Trophoblast cell (in vitro differentiated cells and primary cell): ENCODE data around the gene AHNAK2.
A peak's percentile ranks its signal among the peaks of the same experiment; 100 is the strongest.

Experiments used
- DNase-seq, 2 donors: peaks; one replicate each; pipeline ENCODE4 v3.0.0-alpha.2; 2016
- H2AFZ ChIP-seq: 2 replicates; pipeline ENCODE4 v1.6.1; 2013; ENCODE audit warnings: low read length, moderate library complexity, mild to moderate bottlenecking; ENCODE audit not compliant: insufficient read depth, poor library complexity
- H2AK5ac ChIP-seq: 2 replicates; pipeline ENCODE4 v1.6.1; 2013; ENCODE audit warnings: mild to moderate bottlenecking, low read length
- H2BK120ac ChIP-seq: 2 replicates; pipeline ENCODE4 v1.6.1; 2013; ENCODE audit warnings: low read length, mild to moderate bottlenecking, moderate library complexity; ENCODE audit not compliant: insufficient read depth, poor library complexity
- H2BK12ac ChIP-seq: 2 replicates; pipeline ENCODE4 v1.6.1; 2013; ENCODE audit warnings: mild to moderate bottlenecking, low read length, moderate library complexity
- H2BK5ac ChIP-seq: 2 replicates; pipeline ENCODE4 v1.6.1; 2013; ENCODE audit warnings: low read length, low read depth, moderate library complexity, mild to moderate bottlenecking; ENCODE audit not compliant: poor library complexity
- H3K14ac ChIP-seq: 2 replicates; pipeline ENCODE4 v1.6.1; 2013; ENCODE audit warnings: mild to moderate bottlenecking, low read length
- H3K18ac ChIP-seq: 2 replicates; pipeline ENCODE4 v1.6.1; 2013; ENCODE audit warnings: mild to moderate bottlenecking, low read length
- H3K23ac ChIP-seq: 2 replicates; pipeline ENCODE4 v1.6.1; 2013; ENCODE audit warnings: low read length
- H3K27ac ChIP-seq: 2 replicates; pipeline ENCODE4 v1.5.1; 2013; ENCODE audit warnings: low read depth, mild to moderate bottlenecking, inconsistent platforms, low read length, moderate library complexity
- H3K27me3 ChIP-seq: 2 replicates; pipeline ENCODE4 v1.6.1; 2013; ENCODE audit warnings: inconsistent platforms, mild to moderate bottlenecking, low read length, moderate library complexity; ENCODE audit not compliant: insufficient read depth
- H3K36me3 ChIP-seq, 2 experiments: 1 replicate in 1 of 2; 2 replicates in 1 of 2; pipeline ENCODE4 v1.6.1; 2013; ENCODE audit warnings: low read length in 2 of 2, mild to moderate bottlenecking in 2 of 2, moderate library complexity in 1 of 2; ENCODE audit not compliant: insufficient read depth in 2 of 2, control insufficient read depth in 1 of 2
- H3K4ac ChIP-seq: 2 replicates; pipeline ENCODE4 v1.6.1; 2013; ENCODE audit warnings: low read depth, mild to moderate bottlenecking, low read length, moderate library complexity
- H3K4me1 ChIP-seq, 2 experiments: 1 replicate in 1 of 2; 2 replicates in 1 of 2; pipeline ENCODE4 v1.6.1; 2013; ENCODE audit warnings: low read length in 2 of 2, mild to moderate bottlenecking in 2 of 2, moderate library complexity in 1 of 2; ENCODE audit not compliant: insufficient read depth in 2 of 2, control insufficient read depth in 1 of 2
- H3K4me2 ChIP-seq: 2 replicates; pipeline ENCODE4 v1.6.1; 2013; ENCODE audit warnings: inconsistent platforms, mild to moderate bottlenecking, low read length, moderate library complexity
- H3K4me3 ChIP-seq: 2 replicates; pipeline ENCODE4 v1.5.1; 2013; ENCODE audit warnings: mild to moderate bottlenecking, low read depth, low read length, inconsistent platforms
- H3K79me1 ChIP-seq: one replicate; pipeline ENCODE4 v1.6.1; 2013; ENCODE audit warnings: low read length
- H3K79me2 ChIP-seq: 2 replicates; pipeline ENCODE4 v1.6.1; 2013; ENCODE audit warnings: low read length, mild to moderate bottlenecking; ENCODE audit not compliant: control insufficient read depth, insufficient read depth, poor library complexity
- H3K9ac ChIP-seq: 2 replicates; pipeline ENCODE4 v1.6.1; 2013; ENCODE audit warnings: mild to moderate bottlenecking, low read length
- H3K9me3 ChIP-seq: 2 replicates; pipeline ENCODE4 v1.6.1; 2013; ENCODE audit warnings: low read depth, mild to moderate bottlenecking, control low read depth, inconsistent platforms, low read length; ENCODE audit not compliant: insufficient read depth
- H4K12ac ChIP-seq: 2 replicates; pipeline ENCODE4 v1.6.1; 2013; ENCODE audit warnings: low read depth, mild to moderate bottlenecking, low read length, moderate library complexity
- H4K8ac ChIP-seq: 2 replicates; pipeline ENCODE4 v1.6.1; 2013; ENCODE audit warnings: low read depth, mild to moderate bottlenecking, low read length, moderate library complexity
- H4K91ac ChIP-seq: one replicate; pipeline ENCODE4 v1.6.1; 2013; ENCODE audit warnings: low read depth, mild to moderate bottlenecking, low read length, moderate library complexity
- WGBS: extraction: QIAGEN DNeasy Blood & Tissue Kit; methylation state at CpG from one replicate; pipeline ENCODE4 v1.1.7; 2013; ENCODE audit warnings: missing lambda C conversion rate; ENCODE audit not compliant: insufficient read length, insufficient coverage; ENCODE audit errors: extremely low coverage; 5-methylcytosine and 5-hydroxymethylcytosine counted together

AHNAK2 gene

GRCh38 chr14:104980611-104981531 is 2.7 kb upstream of the AHNAK2 start:
- H2BK5ac ChIP-seq, result no peak overlapping the region
- H3K27ac ChIP-seq, result no peak overlapping the region
- H3K14ac ChIP-seq, result no peak overlapping the region
- H3K9me3 ChIP-seq, result peaks cover 9% of the 10 kb centered on the region
- no peak overlapping the region for H4K91ac ChIP-seq
- H3K36me3 ChIP-seq, result no peaks in the 10 kb centered on the region
- H3K4me1 ChIP-seq, result peaks cover 2 to 15% of the 10 kb centered on the region in 2 experiments
- H3K27me3 ChIP-seq, result peaks cover 10% of the 10 kb centered on the region
- H2BK12ac ChIP-seq, result no peak overlapping the region
- no peak overlapping the region for H2AK5ac ChIP-seq
- H4K8ac ChIP-seq, result no peak overlapping the region
- H3K9ac ChIP-seq, result no peak overlapping the region
- WGBS, result no CpG with 5 or more reads among the region's 22 CpGs
- H3K79me2 ChIP-seq, result peaks cover 2% of the 10 kb centered on the region
- H3K4ac ChIP-seq, result no peak overlapping the region
- H3K79me1 ChIP-seq, result no peaks in the 10 kb centered on the region
- no peak overlapping the region for H2AFZ ChIP-seq
- H3K18ac ChIP-seq, result no peak overlapping the region
- no peak overlapping the region for H2BK120ac ChIP-seq
- no peak overlapping the region for H3K4me3 ChIP-seq
- no peak overlapping the region for H4K12ac ChIP-seq
- no peak overlapping the region for H3K23ac ChIP-seq
- no peak overlapping the region for H3K4me2 ChIP-seq
- no peak for DNase-seq

DNA sequence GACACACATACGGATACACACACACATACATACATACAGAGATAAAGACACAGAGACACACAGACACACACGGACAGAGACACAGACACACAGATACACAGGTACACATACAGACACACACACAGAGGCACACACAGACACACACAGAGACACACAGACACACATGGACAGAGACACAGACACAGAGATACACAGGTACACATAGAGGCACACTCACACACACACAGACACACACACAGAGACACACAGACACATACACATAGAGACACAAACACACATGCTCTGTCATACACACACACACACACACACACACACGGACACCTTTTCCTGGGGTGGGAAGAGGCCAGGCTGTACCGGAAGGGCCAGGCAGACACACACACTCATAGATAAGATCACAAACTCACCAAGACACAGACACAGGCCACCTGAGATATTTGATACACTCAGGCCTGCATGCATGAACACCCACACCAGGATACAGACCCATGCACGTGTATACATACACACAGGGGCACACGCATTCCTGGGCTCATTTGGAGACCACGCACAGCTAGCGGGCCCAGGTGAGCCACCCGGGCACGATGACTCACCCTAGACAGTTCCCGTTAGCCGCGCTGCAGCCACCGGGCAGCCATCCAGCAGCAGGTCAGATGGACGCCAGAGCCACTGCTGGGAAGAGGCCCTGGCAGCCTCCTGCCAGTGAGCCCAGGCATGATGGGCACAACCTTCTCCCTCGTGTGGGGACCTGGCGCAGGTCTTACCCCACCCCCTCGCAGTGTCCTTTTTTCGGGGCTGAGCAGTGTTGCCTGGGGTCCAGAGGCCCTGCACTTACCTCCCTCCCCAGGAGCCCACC is 1.8 kb upstream of the AHNAK2 start:
- WGBS, result no CpG with 5 or more reads among the region's 19 CpGs

DNA sequence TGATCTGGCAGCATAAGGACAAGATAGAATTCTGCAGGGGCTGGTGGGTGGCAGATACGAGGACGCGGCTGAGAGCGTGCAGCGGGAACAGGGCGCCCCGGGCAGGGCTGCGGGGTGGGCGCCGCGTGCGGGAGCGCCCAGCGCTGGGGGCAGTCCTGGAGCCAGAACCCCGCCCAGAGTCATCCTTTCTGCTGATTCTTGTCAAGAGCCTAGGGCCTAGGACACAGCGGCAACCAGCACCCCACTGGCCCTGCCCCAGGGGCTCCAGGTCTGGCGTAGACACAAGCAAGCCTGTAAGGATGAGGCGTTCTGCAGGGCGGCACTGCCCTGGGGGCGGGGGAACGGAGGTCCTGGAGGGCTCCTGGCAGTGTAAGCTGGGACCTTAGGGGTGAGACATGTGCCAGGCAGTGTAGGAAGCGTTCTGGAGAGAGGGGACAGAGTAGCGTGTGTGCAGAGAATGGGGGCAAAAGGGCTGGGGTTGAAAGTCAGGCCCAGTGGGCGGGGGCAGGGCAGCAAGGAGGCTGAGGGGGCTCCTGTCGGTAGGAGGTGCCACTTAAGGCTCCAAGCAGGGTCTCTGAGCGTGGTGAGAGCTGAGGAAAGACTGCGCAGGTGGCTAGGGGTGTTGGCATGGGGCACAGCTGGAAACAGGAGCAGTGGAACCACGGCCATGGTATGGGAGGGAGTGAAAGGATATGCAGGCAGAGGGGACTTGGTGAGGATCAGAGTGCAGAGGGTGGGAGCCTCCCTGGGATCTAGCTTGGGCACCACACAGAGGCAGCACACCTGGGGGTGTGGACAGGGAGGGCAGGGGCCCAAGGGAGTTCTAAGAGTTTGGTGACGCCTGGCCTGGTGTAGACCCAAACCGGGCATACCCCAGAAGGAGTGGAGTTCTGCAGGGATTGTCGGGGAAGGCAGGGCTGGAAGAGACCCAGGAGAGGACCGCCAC is 845 bp upstream of the AHNAK2 start:
- H4K12ac ChIP-seq, result no peak overlapping the region
- peaks cover 9% of the 10 kb centered on the region for H3K9me3 ChIP-seq
- no peaks in the 10 kb centered on the region for H3K79me2 ChIP-seq
- peaks cover 10% of the 10 kb centered on the region for H3K27me3 ChIP-seq
- no peak overlapping the region for H3K14ac ChIP-seq
- H2BK120ac ChIP-seq, result no peak overlapping the region
- H3K79me1 ChIP-seq, result no peaks in the 10 kb centered on the region
- H3K4ac ChIP-seq, result no peak overlapping the region
- peak overlapping the region; percentile 14 for H3K4me3 ChIP-seq
- H4K8ac ChIP-seq, result no peak overlapping the region
- no peak overlapping the region for H3K18ac ChIP-seq
- no peak overlapping the region for H3K9ac ChIP-seq
- H2BK12ac ChIP-seq, result no peak overlapping the region
- no peak overlapping the region for H2AFZ ChIP-seq
- peak overlapping the region; percentile 53 for H3K4me2 ChIP-seq
- H3K27ac ChIP-seq, result no peak overlapping the region
- no peaks in the 10 kb centered on the region for H3K36me3 ChIP-seq
- no peak overlapping the region for H4K91ac ChIP-seq
- DNase-seq, result no peak
- no CpG with 5 or more reads among the region's 32 CpGs for WGBS
- no peak overlapping the region for H2AK5ac ChIP-seq
- H3K4me1 ChIP-seq, result peaks cover 2 to 15% of the 10 kb centered on the region in 2 experiments
- no peak overlapping the region for H3K23ac ChIP-seq
- H2BK5ac ChIP-seq, result no peak overlapping the region

More for the DNA sequence above, 1.8 kb upstream of the AHNAK2 start:
- DNase-seq, result peak; percentile 45 to 63
- Histone ChIP-seq H3K4me3 (no peak overlapping the region), H3K27ac (no peak overlapping the region), H3K9me3 (peaks cover 9% of the 10 kb centered on the region), H3K4me2 (no peak overlapping the region), H4K8ac (no peak overlapping the region), H3K9ac (no peak overlapping the region), H2AK5ac (no peak overlapping the region), H3K14ac (no peak overlapping the region), H4K91ac (no peak overlapping the region), H3K18ac (no peak overlapping the region), H3K79me2 (no peaks in the 10 kb centered on the region), H2BK120ac (no peak overlapping the region), H3K23ac (no peak overlapping the region), H2BK5ac (no peak overlapping the region), H2AFZ (no peak overlapping the region), H3K79me1 (no peaks in the 10 kb centered on the region), H4K12ac (no peak overlapping the region), H3K4me1 (peaks cover 2 to 15% of the 10 kb centered on the region in 2 experiments), H3K4ac (no peak overlapping the region), H3K27me3 (peaks cover 10% of the 10 kb centered on the region), H3K36me3 (no peaks in the 10 kb centered on the region), H2BK12ac (no peak overlapping the region)
